EH (cell line): ENCODE results near the gene GYG2.
"Not testable (repeated sequence)": the region's sequence is repeated elsewhere in the genome, so short reads cannot be mapped to it uniquely, and the experiment has no call there.

ENCODE experiments used
- DNase-seq: peaks from one replicate; pipeline ENCODE4 v3.0.0-alpha.2; 2015; ENCODE audit warnings: low read depth

Gene GYG2

DNA sequence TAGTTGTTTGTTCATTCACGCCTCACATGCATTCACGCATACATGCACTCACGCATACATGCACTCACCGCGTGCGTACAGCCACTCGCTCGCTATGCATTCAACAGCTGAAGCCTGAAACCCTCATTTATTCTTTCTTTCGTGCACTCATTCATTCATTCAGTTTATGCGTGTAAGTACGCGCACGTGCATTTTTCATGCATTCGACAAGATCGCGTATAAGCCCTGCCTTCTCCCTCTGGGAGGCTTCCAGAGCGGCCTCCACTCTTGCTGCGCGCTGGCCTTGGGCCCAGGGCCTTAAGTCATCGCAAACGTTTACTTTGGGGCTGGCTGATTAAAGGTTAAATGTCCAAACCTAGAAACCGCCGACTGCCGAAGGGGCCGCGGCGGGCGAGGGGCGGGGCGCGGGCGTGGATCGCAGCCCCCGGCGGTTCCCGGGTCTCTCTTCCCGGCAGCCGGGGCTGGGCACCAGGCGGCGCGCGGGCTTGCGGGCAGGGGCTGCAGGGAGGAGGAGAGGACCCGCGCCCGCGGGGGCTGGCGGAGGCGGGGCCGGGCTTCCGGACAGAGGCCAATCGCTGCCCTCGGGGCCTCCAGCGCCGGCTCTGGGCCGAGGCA, at the start of gene GYG2:
Gene GYG2 (plus strand): TSS at position 587 of the 615 bp plus-strand sequence. CDS start 1,259 bp downstream, outside the sequence.
- no peak for DNase-seq

DNA sequence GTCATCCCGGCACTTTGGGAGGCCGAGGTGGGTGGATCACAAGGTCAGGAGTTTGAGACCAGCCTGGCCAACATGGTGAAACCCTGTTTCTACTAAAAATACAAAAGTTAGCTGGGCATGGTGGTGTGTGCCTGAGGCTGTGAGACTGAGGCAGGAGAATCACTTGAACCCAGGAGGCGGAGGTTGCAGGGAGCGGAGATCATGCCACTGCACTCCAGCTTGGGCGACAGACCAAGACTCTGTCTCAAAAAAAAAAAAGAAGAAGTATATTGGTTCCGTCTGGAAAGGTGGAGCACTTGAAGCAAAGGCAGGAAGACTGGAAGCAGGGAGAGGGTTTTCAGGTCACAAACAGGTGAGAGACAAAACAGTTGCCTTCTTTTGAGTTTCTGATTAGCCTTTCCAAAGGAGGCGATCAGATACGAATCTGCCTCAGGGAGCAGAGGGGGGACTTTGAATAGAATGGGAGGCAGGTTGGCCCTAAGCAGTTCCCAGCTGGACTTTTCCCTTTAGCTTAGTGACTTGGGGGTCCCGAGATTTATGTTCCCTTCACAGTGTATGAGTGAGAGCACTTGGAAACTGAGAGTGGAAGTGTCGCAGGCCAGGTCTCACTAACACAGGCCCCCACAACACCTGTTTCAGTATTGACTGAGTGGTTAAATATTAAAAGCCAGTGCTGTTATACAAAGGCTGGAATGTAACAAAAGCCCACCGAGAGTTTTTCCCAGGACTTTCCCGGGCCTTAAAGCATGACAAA, 48.1 kb upstream of the GYG2 start:
- DNase-seq: not testable (repeated sequence)

DNA sequence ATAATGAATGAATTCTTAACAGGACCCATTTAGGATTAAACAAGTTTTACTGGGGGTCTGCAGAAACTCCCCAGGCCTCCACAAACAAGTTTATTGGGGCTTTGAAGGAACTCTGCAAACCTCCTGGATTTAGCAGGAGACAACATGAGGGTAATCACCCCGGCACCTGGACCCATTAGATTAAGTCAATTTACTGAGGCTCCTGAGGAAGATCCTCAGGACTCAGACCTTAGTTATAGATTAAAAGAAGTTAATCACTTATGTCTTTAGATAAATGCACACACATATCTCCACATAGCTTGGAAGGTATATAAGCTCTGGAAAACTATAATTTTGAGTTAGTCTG, 47.5 kb upstream of the GYG2 start:
- DNase-seq: no peak

DNA sequence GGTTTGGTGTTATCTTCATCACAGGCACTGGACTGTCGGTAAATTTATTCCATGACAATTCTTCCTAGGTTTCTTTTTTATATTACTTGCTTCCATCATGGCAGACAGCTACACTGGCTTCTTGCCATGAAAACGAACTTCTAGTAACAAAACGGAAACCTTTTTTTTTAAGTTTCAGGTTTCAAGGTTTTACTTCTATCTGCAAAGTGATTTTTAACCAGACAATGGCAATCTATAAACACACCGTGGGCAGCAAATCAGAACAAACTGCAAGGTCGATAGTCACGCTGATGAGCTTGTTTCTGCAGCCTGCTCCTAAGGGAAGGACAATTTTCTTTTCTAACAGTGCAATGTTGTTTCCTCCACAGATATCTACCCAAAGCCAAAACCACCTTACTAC, 47.0 kb upstream of the GYG2 start:
- DNase-seq: no peak

DNA sequence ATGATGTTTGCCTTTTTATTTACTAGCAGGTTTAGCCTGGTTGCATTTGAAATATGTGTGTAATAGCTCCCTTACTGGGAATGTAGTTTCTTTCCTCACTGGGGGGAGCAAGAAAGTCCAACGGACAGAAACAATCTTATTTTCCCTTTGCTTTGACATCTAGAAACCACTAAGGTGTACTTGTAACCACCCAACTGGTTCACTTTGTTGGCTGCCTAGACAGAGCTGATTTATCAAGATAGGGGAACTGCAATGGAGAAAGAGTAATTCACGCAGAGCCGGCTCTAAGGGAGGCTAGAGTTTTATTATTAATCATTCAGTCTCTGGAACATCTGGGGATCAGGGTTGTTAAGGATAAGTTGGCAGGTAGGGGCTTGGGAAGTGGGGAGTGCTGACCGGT, 46.6 kb upstream of the GYG2 start:
- no peak for DNase-seq

DNA sequence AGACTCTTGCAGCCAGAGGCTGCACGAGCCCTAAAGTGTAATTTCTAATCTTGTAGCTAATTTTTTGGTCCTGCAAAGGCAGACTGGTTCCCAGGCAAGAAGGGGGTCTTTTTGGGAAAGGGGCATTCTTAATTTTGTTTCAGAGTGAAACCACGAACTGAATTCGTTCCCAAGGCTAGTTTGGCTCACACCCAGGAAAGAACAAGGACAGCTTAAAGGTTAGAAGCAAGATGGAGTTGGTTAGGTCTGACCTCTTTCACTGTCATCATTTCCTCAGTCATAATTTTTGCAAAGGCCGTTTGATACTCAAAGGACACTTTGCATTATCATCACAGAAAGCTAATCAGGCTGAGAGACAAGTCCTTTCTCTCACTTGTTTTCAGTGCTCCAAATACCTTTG, 46.0 kb upstream of the GYG2 start:
- no peak for DNase-seq

DNA sequence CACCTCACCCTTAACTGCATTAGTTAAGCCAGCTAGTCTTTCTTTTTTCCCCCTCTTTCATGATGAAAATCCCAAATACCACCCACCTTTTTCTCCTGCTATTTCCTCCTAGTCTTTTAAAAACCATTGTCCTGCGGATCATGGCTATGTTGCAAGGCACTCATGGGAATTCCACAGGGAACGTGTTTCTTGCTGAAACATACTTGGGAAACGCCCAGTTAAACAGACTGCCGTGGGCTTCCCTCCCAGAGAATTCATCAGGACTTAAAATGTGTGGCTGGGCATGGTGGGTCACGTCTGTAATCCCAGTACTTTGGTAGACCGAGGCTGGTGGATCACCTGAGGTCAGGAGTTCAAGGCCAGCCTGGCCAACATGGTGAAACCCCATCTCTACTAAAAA, 44.7 kb upstream of the GYG2 start:
- no peak for DNase-seq

DNA sequence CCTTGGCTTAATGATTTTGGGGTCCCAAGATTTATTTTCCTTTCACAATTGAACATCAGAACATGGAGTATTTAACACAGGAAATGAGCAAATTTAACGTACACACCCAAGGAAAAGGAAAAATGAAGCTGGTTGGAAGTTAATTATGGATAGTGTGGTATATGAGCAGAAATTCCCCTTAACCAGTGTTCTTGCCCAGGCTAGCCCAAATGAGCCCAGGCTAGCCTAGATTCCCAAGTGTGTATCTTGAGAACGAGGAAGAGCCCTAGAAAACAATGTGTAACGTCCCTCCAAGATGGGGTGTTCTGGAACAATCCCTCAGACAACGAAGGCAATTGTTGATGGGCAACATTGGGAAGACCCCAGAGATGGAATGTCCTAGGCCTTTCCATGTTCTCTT, 43.2 kb upstream of the GYG2 start:
- DNase-seq: no peak

DNA sequence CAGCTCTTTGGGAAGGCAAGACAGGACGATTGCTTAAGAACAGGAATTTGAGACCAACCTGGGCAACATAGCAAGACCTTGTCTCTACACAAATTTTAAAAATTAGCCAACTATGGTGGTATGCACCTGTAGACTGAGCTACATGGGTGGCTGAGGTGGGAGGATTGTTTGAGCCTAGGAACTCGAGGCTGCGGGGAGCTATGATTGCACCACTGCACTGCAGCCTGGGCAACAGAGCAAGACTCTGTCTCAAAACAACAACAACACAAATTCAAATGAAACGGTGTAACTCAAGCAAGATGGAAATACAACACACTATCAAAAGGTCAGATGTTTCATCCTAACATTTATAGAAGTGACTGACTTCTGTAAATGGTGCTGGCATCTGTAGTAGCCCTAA, 39.8 kb upstream of the GYG2 start:
- DNase-seq: no peak

DNA sequence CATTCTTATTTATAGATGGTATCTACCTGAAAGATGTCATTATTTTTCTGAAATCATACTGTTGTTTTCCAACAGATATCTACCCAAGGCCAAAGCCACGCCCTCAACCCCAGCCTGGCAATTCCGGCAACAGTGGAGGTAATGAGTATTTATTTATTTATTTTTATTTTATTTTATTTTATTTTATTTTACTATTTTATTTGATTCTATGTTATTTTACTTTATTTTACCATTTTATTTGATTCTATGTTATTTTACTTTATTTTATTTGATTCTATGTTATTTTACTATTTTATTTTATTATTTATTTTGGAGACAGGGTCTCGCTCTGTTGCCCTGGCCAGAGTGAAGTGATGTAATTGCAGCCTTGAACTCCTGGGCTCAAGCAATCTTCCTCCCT, 39.2 kb upstream of the GYG2 start:
- no peak for DNase-seq

DNA sequence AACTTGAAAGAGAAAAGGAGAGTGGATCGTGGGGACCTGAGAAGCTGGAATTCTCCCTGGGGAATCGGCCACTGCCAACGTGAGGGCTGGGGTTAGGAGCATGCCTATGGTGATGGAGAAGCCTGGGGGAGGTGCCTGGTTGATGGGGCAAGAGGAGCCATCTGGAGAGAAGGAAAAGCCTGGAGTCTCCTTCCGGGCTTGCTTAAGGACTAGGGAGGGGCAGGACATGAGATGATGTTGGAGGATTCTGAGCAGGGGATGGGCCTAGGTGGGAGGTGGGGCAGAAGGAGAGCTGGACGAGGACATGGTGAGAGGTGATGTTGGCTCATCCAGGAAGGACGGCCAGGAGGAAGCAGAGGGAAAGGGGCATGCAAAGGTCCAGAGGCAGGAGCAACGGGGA, 35.0 kb upstream of the GYG2 start:
- DNase-seq: no peak

DNA sequence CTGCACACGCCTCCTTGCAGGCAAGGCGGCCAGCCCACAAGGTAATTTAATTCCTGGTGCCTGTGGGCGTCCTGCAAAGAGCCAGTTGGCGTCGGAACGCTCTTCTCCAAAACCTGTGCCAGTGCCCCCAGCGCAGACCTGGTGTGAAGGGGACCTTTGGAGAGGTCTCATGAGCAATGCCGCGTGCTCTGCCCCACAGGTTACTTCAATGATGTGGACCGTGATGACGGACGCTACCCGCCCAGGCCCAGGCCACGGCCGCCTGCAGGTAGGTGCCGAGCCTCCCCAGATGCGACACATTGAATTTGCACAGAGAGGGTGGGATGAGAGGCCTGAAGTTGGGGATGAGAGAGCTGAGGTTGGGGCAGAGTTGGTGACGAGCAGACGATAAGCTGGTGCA, 34.4 kb upstream of the GYG2 start:
- DNase-seq: no peak

DNA sequence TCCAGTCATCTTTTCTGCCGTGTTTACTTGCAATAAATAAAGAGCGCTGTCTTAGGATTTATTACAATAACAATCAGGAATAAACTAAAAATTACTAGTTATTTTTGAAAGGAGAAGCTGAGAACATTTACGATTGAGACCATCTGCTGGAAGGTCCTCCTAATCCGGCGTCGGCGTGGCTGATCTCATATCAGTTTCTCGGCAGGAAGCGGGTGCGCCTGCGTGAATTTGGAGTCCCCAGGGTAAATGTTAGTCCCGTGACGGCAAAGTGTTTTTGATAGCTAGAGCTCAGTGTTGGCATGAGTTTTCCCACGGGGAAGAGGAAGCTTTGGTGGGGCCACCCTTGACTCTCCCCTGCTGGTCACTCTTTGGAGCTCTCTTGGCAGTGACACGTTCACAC, 31.9 kb upstream of the GYG2 start:
- not testable (repeated sequence) for DNase-seq

DNA sequence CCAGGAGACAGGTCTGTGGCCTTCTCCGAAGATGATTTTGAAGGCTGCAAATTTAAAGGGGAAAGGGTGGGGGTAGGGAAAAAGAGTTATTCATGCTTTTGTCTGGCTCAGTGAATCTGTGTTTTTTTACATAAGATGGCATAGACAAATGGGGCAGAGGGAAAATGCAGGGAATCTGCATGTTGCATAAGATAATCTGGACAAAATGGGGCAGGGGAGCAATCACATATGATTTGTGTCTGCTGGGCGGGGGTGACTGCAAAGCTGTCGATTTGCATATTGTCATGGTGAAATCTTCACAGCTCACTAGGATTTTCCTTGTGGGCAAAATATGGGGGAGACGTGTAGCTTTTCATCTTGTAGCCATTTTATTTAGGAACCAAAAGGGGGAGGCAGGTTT, 29.4 kb upstream of the GYG2 start:
- no peak for DNase-seq

DNA sequence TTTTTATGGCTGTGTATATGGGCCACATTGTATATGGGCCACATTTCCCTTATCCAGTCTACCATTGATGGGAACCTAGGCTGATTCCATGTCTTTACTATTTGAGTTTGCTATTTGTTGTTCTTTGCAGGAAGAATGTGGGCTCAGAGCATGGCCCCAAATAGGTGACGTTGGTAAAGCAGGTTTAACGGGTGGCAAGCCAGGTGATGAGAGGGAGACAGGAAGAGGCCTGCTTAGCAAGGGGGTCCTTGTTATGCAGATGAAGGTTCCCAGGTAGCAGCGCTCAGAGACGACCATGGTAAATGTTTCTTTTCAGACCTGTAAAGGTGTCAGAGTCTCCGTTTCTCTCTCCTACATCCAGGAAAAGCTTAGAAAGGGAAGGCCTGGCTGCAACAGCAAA, 28.8 kb upstream of the GYG2 start:
- not testable (repeated sequence) for DNase-seq

DNA sequence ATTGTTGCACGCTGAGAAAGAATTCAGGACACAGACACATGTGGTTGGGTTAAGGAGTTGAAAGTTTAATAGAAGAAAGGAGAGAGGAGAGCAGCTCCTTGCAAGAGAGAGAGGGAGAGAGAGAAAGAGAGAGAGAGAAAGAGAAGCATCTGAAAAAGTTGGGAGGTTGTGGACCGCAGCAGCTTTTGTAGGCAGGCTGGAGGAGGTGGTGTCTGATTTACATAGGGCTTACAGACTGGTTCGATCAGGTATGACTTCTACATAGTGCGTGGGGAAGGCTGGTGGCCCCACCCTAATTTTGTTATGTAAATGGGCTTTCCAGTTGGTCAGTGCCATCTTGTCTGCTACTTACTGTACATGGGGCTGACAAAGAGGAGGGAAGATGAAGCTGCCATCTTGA, 27.5 kb upstream of the GYG2 start:
- no peak for DNase-seq

DNA sequence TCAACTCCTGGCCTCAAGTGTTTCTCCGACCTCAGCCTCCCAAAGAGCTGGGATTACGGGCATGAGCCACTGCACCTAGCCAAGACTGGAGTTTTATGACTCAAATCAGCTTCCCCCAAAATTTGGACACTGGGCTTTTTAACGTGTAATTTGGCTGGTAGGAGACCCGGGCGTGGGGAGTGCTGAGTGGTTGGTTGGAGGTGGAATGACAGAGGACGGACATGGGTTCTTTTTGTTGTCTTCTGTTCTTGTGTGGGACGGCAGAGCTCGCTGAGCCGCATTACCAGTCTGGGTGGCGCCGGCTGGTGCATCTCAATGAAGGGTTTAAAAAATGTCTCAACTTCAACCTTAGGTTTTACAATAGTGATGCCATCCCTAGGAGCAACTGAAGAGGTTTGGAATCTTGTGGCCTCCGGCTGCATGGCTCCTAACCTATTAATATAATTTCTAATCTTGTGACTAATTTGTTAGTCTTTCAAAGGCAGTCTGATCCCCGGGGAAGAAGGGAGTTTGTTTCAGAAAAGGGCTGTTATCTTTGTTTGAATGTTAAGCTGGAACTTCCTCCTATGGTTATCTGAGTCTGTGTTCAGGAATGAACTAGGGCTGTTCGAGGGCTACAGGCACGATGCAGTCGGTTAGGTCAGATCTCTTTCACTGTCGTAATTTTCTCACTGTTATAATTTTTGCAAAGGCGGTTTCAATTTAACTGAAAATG, 26.2 kb upstream of the GYG2 start:
- peak; percentile 63 for DNase-seq

DNA sequence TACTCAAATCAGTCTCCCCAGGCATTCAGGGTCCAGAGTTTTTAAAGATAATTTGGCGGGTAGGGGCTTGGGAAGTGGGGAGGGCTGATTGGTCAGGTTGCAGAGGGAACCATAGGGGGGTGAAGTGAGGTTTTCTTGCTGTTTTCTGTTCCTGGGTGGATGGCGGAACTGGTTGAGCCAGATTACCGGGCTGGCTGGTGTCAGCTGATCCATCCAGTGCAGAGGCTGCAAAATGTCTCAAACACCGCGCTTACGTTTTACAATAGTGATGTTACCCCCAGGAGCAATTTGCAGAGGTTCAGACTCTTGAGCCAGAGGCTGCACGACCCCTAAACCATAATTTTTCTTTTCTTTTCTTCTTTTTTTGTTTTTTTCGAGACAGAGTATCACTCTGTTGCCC, 25.2 kb upstream of the GYG2 start:
- DNase-seq: not testable (repeated sequence)

DNA sequence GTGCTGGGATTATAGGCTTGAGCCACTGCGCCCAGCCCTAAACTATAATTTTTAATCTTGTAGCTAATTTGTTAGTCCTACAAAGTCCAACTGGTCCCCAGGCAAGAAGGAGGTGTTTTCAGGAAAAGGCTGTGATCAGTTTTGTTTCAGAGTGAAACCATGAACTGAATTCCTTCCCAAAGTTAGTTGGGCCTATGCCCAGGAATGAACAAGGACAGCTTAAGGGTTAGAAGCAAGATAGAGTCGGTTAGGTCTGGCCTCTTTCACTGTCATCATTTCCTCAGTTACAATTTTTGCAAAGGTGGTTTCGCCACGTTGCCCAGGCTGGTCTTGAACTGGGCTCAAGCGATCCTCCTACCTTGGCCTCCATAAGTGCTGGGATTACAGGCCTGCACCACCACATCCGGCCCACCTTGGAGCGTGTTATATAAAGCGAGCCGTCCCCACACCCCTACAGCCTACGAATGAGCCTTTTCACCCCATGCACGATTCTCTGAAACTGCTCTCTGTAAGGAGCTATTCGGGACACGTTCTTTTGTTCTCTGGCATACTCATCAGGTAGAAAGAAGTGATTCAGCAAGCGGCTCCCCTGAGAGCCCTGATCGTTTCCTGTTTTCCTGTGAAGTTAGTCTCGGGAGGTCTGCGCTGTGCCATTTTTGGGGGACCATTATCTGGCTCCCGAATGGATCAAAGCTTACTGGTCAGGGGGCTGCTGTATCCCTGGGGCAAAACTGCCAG, 24.5 kb upstream of the GYG2 start:
- DNase-seq: peak; percentile 18

DNA sequence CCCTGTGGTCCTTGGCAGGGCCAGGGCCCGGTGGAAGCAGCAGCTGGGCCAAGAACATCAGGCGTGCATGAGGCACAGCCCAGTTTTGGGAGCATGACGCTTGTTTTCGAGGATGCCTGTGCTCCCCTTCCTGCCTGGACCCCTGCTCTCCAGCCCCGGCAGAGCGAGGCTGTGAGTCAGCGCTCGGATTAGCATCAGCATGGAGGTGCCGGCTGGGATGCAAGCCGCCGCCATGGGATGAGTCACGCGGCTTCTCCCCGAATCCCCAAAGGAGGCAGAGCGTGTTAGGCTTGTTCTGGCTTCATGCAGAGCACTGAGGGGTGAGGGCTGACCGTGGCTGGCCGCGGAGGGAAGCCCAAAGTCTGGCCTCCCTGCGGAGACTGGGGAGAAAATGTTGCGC, 23.9 kb upstream of the GYG2 start:
- peak; percentile 18 for DNase-seq

DNA sequence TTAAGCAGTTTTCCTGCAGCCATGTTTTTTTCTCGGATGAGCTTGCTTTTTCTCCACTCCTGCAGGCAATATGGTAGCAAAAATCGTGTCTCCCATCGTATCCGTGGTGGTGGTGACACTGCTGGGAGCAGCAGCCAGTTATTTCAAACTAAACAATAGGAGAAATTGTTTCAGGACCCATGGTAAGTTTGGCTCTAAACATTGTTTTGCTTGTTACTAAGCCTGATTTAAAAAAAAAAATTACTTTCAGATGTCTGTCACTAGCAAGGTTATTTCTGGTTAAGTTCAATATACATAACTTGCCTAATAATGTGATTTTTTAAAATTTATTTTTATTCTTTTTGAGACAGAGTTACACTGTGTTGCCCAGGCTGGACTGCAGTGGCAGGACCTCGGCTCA, 17.5 kb upstream of the GYG2 start:
- no peak for DNase-seq

DNA sequence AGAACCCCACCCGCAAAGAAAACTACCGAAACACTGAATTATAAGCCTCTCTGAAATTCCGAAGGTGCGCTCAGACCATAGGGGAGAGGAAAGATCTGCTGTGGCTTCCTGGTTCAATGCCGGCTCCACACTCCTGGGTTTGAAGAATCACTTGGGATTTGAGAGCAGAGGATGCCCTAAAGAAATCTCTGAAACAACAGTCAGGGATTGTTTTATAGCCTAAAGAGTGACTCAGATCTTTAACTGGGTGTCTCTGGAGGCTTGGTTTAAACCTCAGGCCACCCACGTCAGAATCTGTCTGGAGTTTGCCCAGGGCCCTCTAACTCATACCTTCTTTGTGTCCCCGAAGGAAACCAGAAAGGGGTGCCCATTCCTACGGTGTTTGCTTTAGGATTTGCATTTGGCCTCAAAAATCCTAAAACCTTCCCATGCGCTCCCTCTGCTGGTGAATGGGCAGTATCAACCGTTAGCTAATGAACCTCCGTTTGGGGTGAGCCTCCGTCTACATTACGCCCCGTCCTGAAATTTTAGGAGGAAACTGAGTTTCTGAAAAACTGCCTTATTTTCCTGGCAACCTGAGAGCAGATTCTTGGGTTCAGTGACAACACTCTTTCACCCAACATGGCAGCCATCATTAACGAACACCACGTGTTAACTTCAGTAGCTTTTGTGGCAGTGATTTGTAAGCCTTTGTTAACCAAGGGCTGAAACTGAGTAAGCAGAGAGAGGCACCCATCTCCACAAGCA, 16.4 kb upstream of the GYG2 start:
- DNase-seq: peak; percentile 53
